B cell (primary cell): ENCODE results near the gene CLSTN2. TPM values are rescaled to one million over a fixed set of nuclear protein-coding genes. Genes with fewer than 3 reads are reported as not detected.

Experiments
- ATAC-seq: fragments of 200-7000 bp; cut with Tn5 transposase; one replicate; pipeline ENCODE4 v1.10.0; 2021; ENCODE audit warnings: low read depth, mild to moderate bottlenecking, moderate number of reproducible peaks, moderate library complexity
- CTCF ChIA-PET: fragments of 350-600 bp; sonication (Branson Sonifier 250); formaldehyde crosslinking; loops from one replicate; lab custom pipeline; 2021; ENCODE audit warnings: antibody characterized with exemption, inconsistent platforms; lab: Charles Lee
- POLR2A ChIA-PET: fragments of 350-600 bp; sonication (Branson Sonifier 250); formaldehyde crosslinking; loops from one replicate; lab custom pipeline; 2021; ENCODE audit warnings: antibody characterized with exemption; lab: Charles Lee
- DNase-seq: peaks from one replicate; pipeline ENCODE4 v3.0.0; 2013
- H2AFZ ChIP-seq: 2 replicates; pipeline ENCODE4 v1.6.1; 2012; ENCODE audit warnings: mild to moderate bottlenecking, low read depth, low read length; ENCODE audit not compliant: insufficient read depth, poor library complexity, severe bottlenecking
- H3K27ac ChIP-seq, 2 donors: 1 replicate in 1 of 2; 2 replicates in 1 of 2; pipeline ENCODE4 v1.5.1; 2012 to 2013; ENCODE audit warnings: low read length in 2 of 2, mild to moderate bottlenecking in 2 of 2, moderate library complexity in 1 of 2
- H3K27me3 ChIP-seq, 4 experiments: fragments of 200-600 bp in 1 of 4; sonication (generic) in 1 of 4; replicated peaks in 1 of 4; 1 replicate in 2 of 4; 2 replicates in 2 of 4; pipeline versions ENCODE4 v1.6.1 to v1.7.0; 2013 to 2016; ENCODE audit warnings: low read length in 3 of 4, mild to moderate bottlenecking in 2 of 4, mixed read lengths in 1 of 4, moderate library complexity in 1 of 4; ENCODE audit not compliant: insufficient read depth in 4 of 4, control insufficient read depth in 3 of 4; ENCODE audit errors: control extremely low read depth in 1 of 4
- H3K36me3 ChIP-seq, 2 experiments: replicated peaks in 1 of 2; 1 replicate in 1 of 2; 2 replicates in 1 of 2; pipeline versions ENCODE4 v1.6.1 to v1.7.1; 2013; ENCODE audit warnings: low read length in 1 of 2; ENCODE audit not compliant: insufficient read depth in 2 of 2, control insufficient read depth in 1 of 2; ENCODE audit errors: control extremely low read depth in 1 of 2, extremely low read depth in 1 of 2
- H3K4me1 ChIP-seq, 2 donors: fragments of 200-600 bp in 1 of 2; sonication (generic) in 1 of 2; 1 replicate in 1 of 2; 2 replicates in 1 of 2; pipeline versions ENCODE4 v1.5.1 to v1.6.1; 2013 to 2017; ENCODE audit warnings: low read length in 2 of 2; ENCODE audit not compliant: control insufficient read depth in 2 of 2, insufficient read depth in 2 of 2
- H3K4me2 ChIP-seq: replicated peaks from 2 replicates; pipeline ENCODE3; 2012; ENCODE audit warnings: mild to moderate bottlenecking, low read depth, low read length; ENCODE audit not compliant: poor library complexity, severe bottlenecking
- H3K4me3 ChIP-seq, 5 experiments: fragments of 200-600 bp in 1 of 5; sonication (generic) in 1 of 5; 1 replicate in 3 of 5; 2 replicates in 2 of 5; pipeline versions ENCODE4 v1.5.1 to v1.7.0; 2011 to 2016; ENCODE audit warnings: low read length in 4 of 5, mild to moderate bottlenecking in 4 of 5, low read depth in 2 of 5, control low read depth in 1 of 5, moderate library complexity in 1 of 5; ENCODE audit not compliant: insufficient read depth in 1 of 5; ENCODE audit errors: control extremely low read depth in 1 of 5, extremely low read depth in 1 of 5
- H3K79me2 ChIP-seq: fragments of 200-600 bp; sonication (generic); one replicate; pipeline ENCODE4 v1.6.0; 2016; ENCODE audit warnings: low read length; ENCODE audit not compliant: control insufficient read depth, insufficient read depth
- H3K9ac ChIP-seq: fragments of 200-600 bp; sonication (generic); 2 replicates; pipeline ENCODE4 v1.6.1; 2017; ENCODE audit warnings: mild to moderate bottlenecking, low read length, moderate library complexity
- H3K9me3 ChIP-seq, 3 donors: one replicate each; pipeline versions ENCODE4 v1.6.1 to v1.7.1; 2013; ENCODE audit warnings: low read length in 2 of 3; ENCODE audit not compliant: control insufficient read depth in 2 of 3, insufficient read depth in 1 of 3; ENCODE audit errors: control extremely low read depth in 1 of 3
- H4K20me1 ChIP-seq: 2 replicates; pipeline ENCODE4 v1.6.0; 2012; ENCODE audit warnings: mild to moderate bottlenecking, low read length; ENCODE audit not compliant: insufficient read depth, control insufficient read depth, poor library complexity, severe bottlenecking
- H3K27ac Mint-ChIP-seq: one replicate; pipeline ENCODE4 v1.8.0; 2021; ENCODE audit warnings: mixed read lengths
- H3K27me3 Mint-ChIP-seq: one replicate; pipeline ENCODE4 v1.8.0; 2021; ENCODE audit warnings: mixed read lengths
- H3K4me1 Mint-ChIP-seq: one replicate; pipeline ENCODE4 v1.8.0; 2021; ENCODE audit warnings: mixed read lengths
- H3K4me3 Mint-ChIP-seq: one replicate; pipeline ENCODE4 v1.8.0; 2021; ENCODE audit warnings: mixed read lengths
- H3K9me3 Mint-ChIP-seq: one replicate; pipeline ENCODE4 v1.8.0; 2022; ENCODE audit warnings: mixed read lengths; ENCODE audit not compliant: insufficient read depth
- CTCF ChIP-seq: fragments of 200-600 bp; IDR thresholded peaks from one replicate; pipeline ENCODE4 v1.8.0; 2022; ENCODE audit warnings: antibody characterized with exemption, mild to moderate bottlenecking
- EZH2 ChIP-seq: IDR thresholded peaks from 2 replicates; pipeline ENCODE4 v1.6.1; 2012; ENCODE audit warnings: borderline replicate concordance, low read depth, mild to moderate bottlenecking, moderate library complexity, low read length; ENCODE audit not compliant: insufficient read depth, poor library complexity, severe bottlenecking
- WGBS: methylation state at CpG from one replicate; pipeline ENCODE4 v1.1.5; 2013; ENCODE audit warnings: missing lambda C conversion rate; ENCODE audit not compliant: insufficient coverage; 5-methylcytosine and 5-hydroxymethylcytosine counted together
- intact Hi-C: fragments of 100-400 bp; cut with micrococcal nuclease; formaldehyde crosslinking; loops from one replicate; pipeline ENCODE4 v1.10.0; 2022
- polyA plus RNA-seq: library from polyadenylated mRNA; depleted of rRNA; stranded (reverse); fragments of >200 nt; gene quantifications from 2 replicates; pipeline ENCODE4 v1.2.3, GENCODE V29; 2012
- total RNA-seq, 2 donors: library from RNA; stranded (reverse); fragments of 120-200 nt in 1 of 2; gene quantifications; 1 replicate in 1 of 2; 2 replicates in 1 of 2; pipeline versions ENCODE4 v1.2.3 to v1.2.4, GENCODE V29; 2013 to 2022

CLSTN2 gene
- total and polyA plus RNA-seq, 2 donors (not counting 1 experiment from before 2014, with no cell fraction given), result not detected

DNA sequence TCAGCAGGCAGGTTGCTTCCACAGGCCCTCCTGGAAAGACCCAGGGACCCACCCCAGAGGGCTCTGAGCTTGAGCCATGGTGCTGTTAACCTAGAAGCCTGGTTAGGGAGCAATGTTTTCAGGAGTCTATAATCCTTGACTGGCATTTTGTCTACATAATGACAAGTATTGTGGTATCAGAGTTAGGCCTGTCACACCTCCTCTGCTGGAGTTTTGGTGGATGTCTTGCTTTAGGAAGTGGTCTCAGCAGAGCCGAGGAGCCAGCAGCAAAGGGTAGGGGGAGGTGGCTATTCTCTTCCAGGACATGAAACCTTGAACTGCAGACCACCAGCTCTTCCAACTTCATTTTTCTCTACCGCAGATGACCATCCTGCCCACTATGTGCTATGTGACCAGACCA lies 76.1 kb downstream of the CLSTN2 start:
- H3K27ac Mint-ChIP-seq, result no peak overlapping the region
- Histone ChIP-seq H3K36me3 (no peaks in the 10 kb centered on the region), H3K27me3 (no peaks in the 10 kb centered on the region), H3K9me3 (no peaks in the 10 kb centered on the region), H3K4me3 (no peak overlapping the region), H3K27ac (no peak overlapping the region), H3K4me2 (no peak overlapping the region), H2AFZ (no peak overlapping the region), H3K4me1 (no peaks in the 10 kb centered on the region), H3K9ac (no peak overlapping the region), H4K20me1 (no peaks in the 10 kb centered on the region), H3K79me2 (no peaks in the 10 kb centered on the region)
- no peaks in the 10 kb centered on the region for H3K9me3 Mint-ChIP-seq
- DNase-seq, result no peak
- no peak for ATAC-seq
- TF ChIP-seq EZH2, result no peak
- TF ChIP-seq CTCF, result no peak
- intact Hi-C loops, result no loop called here
- H3K4me1 Mint-ChIP-seq, result no peaks in the 10 kb centered on the region
- H3K4me3 Mint-ChIP-seq, result no peak overlapping the region
- H3K27me3 Mint-ChIP-seq, result peaks cover 14% of the 10 kb centered on the region
- CTCF ChIA-PET, result no interaction called here
- POLR2A ChIA-PET, result no interaction called here
- WGBS, result 83% methylated on average over 1 of the region's 2 CpGs

GRCh38 chr3:140011611-140012277 lies 76.8 kb downstream of the CLSTN2 start:
- Histone ChIP-seq H3K4me1 (no peaks in the 10 kb centered on the region), H3K27ac (no peak overlapping the region), H3K79me2 (no peaks in the 10 kb centered on the region), H3K4me3 (no peak overlapping the region), H4K20me1 (no peaks in the 10 kb centered on the region), H3K4me2 (no peak overlapping the region), H2AFZ (no peak overlapping the region), H3K9ac (no peak overlapping the region), H3K9me3 (no peaks in the 10 kb centered on the region), H3K27me3 (no peaks in the 10 kb centered on the region), H3K36me3 (no peaks in the 10 kb centered on the region)
- DNase-seq (no peak), ATAC-seq (no peak)
- TF ChIP-seq CTCF (no peak), EZH2 (no peak)
- intact Hi-C loops, result no loop called here
- H3K27ac Mint-ChIP-seq, result no peak overlapping the region
- POLR2A ChIA-PET, result no interaction called here
- peaks cover 14% of the 10 kb centered on the region for H3K27me3 Mint-ChIP-seq
- H3K4me1 Mint-ChIP-seq, result no peaks in the 10 kb centered on the region
- H3K4me3 Mint-ChIP-seq, result no peak overlapping the region
- 89% methylated on average over 5 of the region's 5 CpGs for WGBS
- no peaks in the 10 kb centered on the region for H3K9me3 Mint-ChIP-seq
- CTCF ChIA-PET, result no interaction called here
